ENCODE measurements around the gene PITPNB.

PITPNB gene

GRCh38 chr22:27815826-27816530, 103.1 kb downstream of the PITPNB start:
- no peak for TF ChIP-seq TOX (CRISPR knock-in tag; IDR thresholded peaks at IDR 0.05; ENCODE audit: borderline replicate concordance)
- no peak for TF ChIP-seq ZNF8 (CRISPR knock-in tag; IDR thresholded peaks at IDR 0.05)

DNA sequence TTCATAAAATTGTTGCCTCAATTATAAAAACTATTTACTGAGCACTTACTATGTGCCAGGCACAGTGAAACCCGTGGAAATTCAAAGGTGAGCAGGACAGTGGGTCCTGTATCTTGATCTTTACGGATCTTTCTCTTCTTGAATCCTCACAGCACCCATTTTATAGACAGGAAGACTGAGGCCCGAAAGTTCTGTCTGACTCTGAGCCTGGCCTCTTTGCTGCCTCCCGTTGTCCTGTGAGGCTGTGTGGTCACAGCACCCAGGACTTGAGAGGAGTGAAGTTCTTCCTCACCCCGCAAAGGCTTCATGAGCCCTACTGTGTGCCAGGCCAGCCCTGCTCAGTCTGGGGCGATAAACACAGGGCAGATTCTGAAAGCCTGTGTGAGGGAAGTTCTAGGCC, 104.1 kb downstream of the PITPNB start:
- TF ChIP-seq CSRNP3 (CRISPR knock-in tag; IDR thresholded peaks at IDR 0.05) = no peak
- no peak for TF ChIP-seq ZNF565 (CRISPR knock-in tag; conservative IDR thresholded peaks at IDR 0.05; ENCODE audit: low read depth)
- no peak for TF ChIP-seq TOX (CRISPR knock-in tag; IDR thresholded peaks at IDR 0.05; ENCODE audit: borderline replicate concordance)
- TF ChIP-seq ZFP3 (CRISPR knock-in tag; IDR thresholded peaks at IDR 0.05) = no peak
- ATAC-seq = no peak

More at GRCh38 chr22:27815826-27816530, 103.1 kb downstream of the PITPNB start:
- ATAC-seq = no peak

DNA sequence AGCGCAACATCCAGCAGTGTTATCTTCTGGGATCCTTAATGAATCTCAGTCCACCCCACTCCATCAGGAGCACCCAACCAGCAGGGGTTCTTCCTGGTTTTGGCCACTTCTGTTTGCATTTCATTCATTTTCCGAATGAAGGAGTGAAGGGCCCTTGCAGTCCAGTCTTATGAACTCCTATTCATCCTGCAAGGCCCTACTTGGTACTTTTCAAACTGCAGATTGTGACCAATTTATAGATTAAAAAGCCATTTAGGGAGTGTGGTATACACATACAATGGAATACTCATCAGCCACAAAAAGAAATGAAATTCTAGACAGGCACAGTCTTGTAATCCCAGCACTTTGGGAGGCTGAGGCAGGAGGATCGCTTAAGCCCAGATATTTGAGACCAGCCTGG, 107.3 kb downstream of the PITPNB start:
- ATAC-seq = no peak
- TF ChIP-seq ZFP3 (CRISPR knock-in tag; IDR thresholded peaks at IDR 0.05) = peak; percentile 96
- no peak for TF ChIP-seq ZFP30 (CRISPR knock-in tag; IDR thresholded peaks at IDR 0.05)

DNA sequence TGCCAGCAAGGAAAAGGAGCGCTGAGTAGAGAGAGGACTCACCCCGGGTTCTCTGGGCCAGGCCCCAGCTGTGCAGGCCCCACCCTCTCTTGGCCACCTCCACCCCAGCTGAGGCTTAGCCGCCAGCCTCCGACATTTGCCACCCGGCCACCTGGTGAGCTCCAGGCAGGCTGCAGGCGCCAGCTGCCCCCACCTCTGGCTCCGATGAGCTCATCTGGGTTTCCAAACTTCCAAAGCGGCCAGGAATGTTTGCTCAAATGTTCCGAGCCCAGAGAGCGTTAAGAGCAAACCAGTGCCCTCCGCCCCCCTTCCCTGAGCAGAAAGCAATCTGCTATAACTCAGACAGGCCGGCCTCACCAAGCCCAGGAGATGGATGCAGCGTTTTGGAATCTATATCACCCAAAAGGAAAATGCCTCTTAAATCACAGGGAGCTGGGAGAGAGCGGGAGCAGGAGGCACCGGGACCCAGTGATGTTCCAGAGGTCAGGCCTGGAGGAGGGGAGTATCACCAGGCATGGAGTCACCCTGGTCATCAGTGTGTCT, 108.4 kb downstream of the PITPNB start:
- ATAC-seq = no peak; the same call in 2 of the 3 replicates
- TF ChIP-seq RARB (CRISPR knock-in tag; IDR thresholded peaks at IDR 0.05) (no peak), ESRRG (CRISPR knock-in tag; IDR thresholded peaks at IDR 0.05) (no peak)

DNA sequence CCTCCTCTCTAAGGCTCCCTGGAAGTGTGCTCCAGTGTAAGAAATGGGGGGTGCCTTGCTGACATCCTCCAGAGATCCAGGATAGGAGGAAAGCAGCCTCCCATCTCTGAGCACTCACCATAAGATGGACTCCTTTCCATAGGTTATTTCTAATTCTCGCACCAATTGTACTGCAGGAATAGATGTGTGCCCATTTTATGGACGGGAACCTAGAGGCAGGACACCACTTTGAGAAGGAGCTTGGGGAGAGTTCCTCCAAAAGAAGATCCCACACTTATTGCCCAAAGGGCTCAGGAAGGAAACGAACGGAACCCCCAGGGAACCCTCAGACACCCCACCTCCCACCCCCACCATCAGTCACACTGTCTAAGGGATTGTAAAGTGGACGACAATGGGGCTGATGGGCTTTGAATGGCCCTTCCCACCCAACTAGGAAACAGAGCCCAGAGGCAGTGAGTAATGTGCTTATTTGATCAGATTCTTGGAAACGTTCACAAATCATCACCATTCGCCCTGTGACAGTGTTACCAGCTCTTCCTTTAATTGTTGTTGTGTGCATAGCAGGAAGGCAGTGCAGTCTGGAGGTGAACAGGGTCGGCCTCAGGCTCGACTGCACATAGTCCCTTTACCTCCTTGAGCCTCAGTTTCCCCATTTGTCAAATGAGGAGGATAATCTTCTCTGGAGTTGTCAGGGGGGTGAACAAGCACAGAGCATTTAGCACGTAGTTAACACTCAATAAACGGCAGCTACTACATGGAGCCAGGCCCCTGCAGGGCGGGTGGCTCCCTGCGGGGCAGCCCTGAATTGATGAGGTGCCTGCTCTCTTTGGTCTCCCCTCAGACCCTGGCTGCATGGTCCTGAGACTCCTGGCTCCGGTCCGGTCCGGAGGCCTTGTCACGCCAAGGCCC, 109.1 kb downstream of the PITPNB start:
- TF ChIP-seq OSR1 (CRISPR knock-in tag; IDR thresholded peaks at IDR 0.05) = no peak
- TF ChIP-seq ARNTL (CRISPR knock-in tag; IDR thresholded peaks at IDR 0.05; ENCODE audit: borderline replicate concordance, low read depth) = no peak
- no peak for TF ChIP-seq CSRNP3 (CRISPR knock-in tag; IDR thresholded peaks at IDR 0.05)
- TF ChIP-seq TOX (CRISPR knock-in tag; IDR thresholded peaks at IDR 0.05; ENCODE audit: borderline replicate concordance) = no peak
- TF ChIP-seq RARB (CRISPR knock-in tag; IDR thresholded peaks at IDR 0.05) = no peak
- TF ChIP-seq TCF4 (CRISPR knock-in tag; IDR thresholded peaks at IDR 0.05; ENCODE audit: borderline replicate concordance) = no peak
- no peak for TF ChIP-seq POU6F1 (CRISPR knock-in tag; IDR thresholded peaks at IDR 0.05; ENCODE audit: borderline replicate concordance, low read depth)
- TF ChIP-seq ZFP3 (CRISPR knock-in tag; IDR thresholded peaks at IDR 0.05) = no peak
- TF ChIP-seq PATZ1 (CRISPR knock-in tag; IDR thresholded peaks at IDR 0.05; ENCODE audit: borderline replicate concordance) = no peak
- TF ChIP-seq CSDC2 (CRISPR knock-in tag; IDR thresholded peaks at IDR 0.05) = no peak
- no peak for TF ChIP-seq ZC3H10 (CRISPR knock-in tag; IDR thresholded peaks at IDR 0.05)
- no peak for TF ChIP-seq PPARA (CRISPR knock-in tag; IDR thresholded peaks at IDR 0.05; ENCODE audit: borderline replicate concordance)
- TF ChIP-seq ZNF565 (CRISPR knock-in tag; conservative IDR thresholded peaks at IDR 0.05; ENCODE audit: low read depth) = no peak
- no peak for TF ChIP-seq GLIS3 (CRISPR knock-in tag; IDR thresholded peaks at IDR 0.05)
- no peak for TF ChIP-seq ZFP30 (CRISPR knock-in tag; IDR thresholded peaks at IDR 0.05)
- no peak for TF ChIP-seq ZNF70 (CRISPR knock-in tag; IDR thresholded peaks at IDR 0.05)
- ATAC-seq = no peak
